SK-N-SH (cell line): ENCODE results near the gene HJV. TPM values are rescaled to one million over a fixed set of nuclear protein-coding genes. Genes with fewer than 3 reads are reported as not detected.
A peak's percentile ranks its signal among the peaks of the same experiment; 100 is the strongest.
"Not testable (repeated sequence)": the region's sequence is repeated elsewhere in the genome, so short reads cannot be mapped to it uniquely, and the experiment has no call there.

Source experiments
- CTCF ChIA-PET: fragments of 300-600, 350-600 bp; formaldehyde crosslinking; extraction: SDS; loops from one replicate; lab custom pipeline; 2021; lab: Yijun Ruan, JAX
- POLR2A ChIA-PET: fragments of 350-600 bp; sonication (Branson Sonifier 250); formaldehyde crosslinking; extraction: SDS; loops from one replicate; lab custom pipeline; 2020; ENCODE audit warnings: antibody characterized with exemption, inconsistent platforms; lab: Yijun Ruan, JAX
- DNase-seq: peaks from one replicate; pipeline ENCODE4 v3.0.0; 2012
- H2AFZ ChIP-seq: fragments of 200-600 bp; sonication (generic); 2 replicates; pipeline ENCODE4 v1.8.1; 2016; ENCODE audit warnings: antibody characterized with exemption, mild to moderate bottlenecking, low read depth
- H3F3A ChIP-seq: fragments of 200-600 bp; sonication (generic); replicated peaks from 2 replicates; pipeline ENCODE3; 2016; ENCODE audit warnings: antibody characterized with exemption, mild to moderate bottlenecking; ENCODE audit not compliant: insufficient read depth
- H3K27ac ChIP-seq, 2 experiments: fragments of 200-500 bp in 1 of 2; fragments of 200-600 bp in 1 of 2; sonication (Bioruptor generic) in 1 of 2; sonication (generic), shearing (Covaris generic) in 1 of 2; 2 replicates each; pipeline versions ENCODE4 v1.5.1 to v1.6.1; 2014 to 2016; ENCODE audit warnings: low read depth in 2 of 2, inconsistent platforms in 1 of 2, low read length in 1 of 2, mild to moderate bottlenecking in 1 of 2, mixed read lengths in 1 of 2
- H3K27me3 ChIP-seq: fragments of 200-600 bp; sonication (generic), shearing (Covaris generic); 2 replicates; pipeline ENCODE4 v1.6.1; 2016; ENCODE audit warnings: mixed run types; ENCODE audit not compliant: insufficient read depth
- H3K36me3 ChIP-seq, 2 experiments: fragments of 200-500 bp in 1 of 2; fragments of 200-600 bp in 1 of 2; sonication (Bioruptor generic) in 1 of 2; sonication (generic) in 1 of 2; replicated peaks in 1 of 2; 2 replicates each; pipeline versions ENCODE3 to v1.5.1; 2014 to 2016; ENCODE audit warnings: low read length in 1 of 2, mild to moderate bottlenecking in 1 of 2; ENCODE audit not compliant: insufficient read depth in 2 of 2, control insufficient read depth in 1 of 2
- H3K4me1 ChIP-seq, 2 experiments: fragments of 200-500 bp in 1 of 2; fragments of 200-600 bp in 1 of 2; sonication (Bioruptor generic) in 1 of 2; sonication (generic), shearing (Covaris generic) in 1 of 2; 2 replicates each; pipeline versions ENCODE4 v1.5.1 to v1.6.1; 2014 to 2016; ENCODE audit warnings: low read depth in 1 of 2, low read length in 1 of 2, mixed run types in 1 of 2; ENCODE audit not compliant: insufficient read depth in 2 of 2, control insufficient read depth in 1 of 2
- H3K4me2 ChIP-seq: fragments of 200-600 bp; sonication (generic), shearing (Covaris generic); 2 replicates; pipeline ENCODE4 v1.6.1; 2017; ENCODE audit warnings: mixed run types
- H3K4me3 ChIP-seq, 2 experiments: fragments of 200-500 bp in 1 of 2; fragments of 200-600 bp in 1 of 2; sonication (Bioruptor generic) in 1 of 2; sonication (generic), shearing (Covaris generic) in 1 of 2; 2 replicates each; pipeline versions ENCODE4 v1.5.1 to v1.8.1; 2014 to 2016; ENCODE audit warnings: low read depth in 2 of 2, inconsistent platforms in 1 of 2, low read length in 1 of 2, mild to moderate bottlenecking in 1 of 2, mixed read lengths in 1 of 2, moderate library complexity in 1 of 2
- H3K79me2 ChIP-seq: fragments of 200-600 bp; sonication (generic); 2 replicates; pipeline ENCODE4 v1.8.1; 2017; ENCODE audit warnings: mild to moderate bottlenecking; ENCODE audit not compliant: insufficient read depth
- H3K9ac ChIP-seq: fragments of 200-600 bp; sonication (generic); 2 replicates; pipeline ENCODE4 v1.6.1; 2017; ENCODE audit warnings: mixed run types
- H3K9me2 ChIP-seq: fragments of 200-600 bp; sonication (generic); 2 replicates; pipeline ENCODE4 v1.6.1; 2017; ENCODE audit warnings: mixed run types
- H3K9me3 ChIP-seq: fragments of 200-600 bp; sonication (generic); 2 replicates; pipeline ENCODE4 v1.6.1; 2017; ENCODE audit warnings: mixed run types, mild to moderate bottlenecking, moderate library complexity
- H4K20me1 ChIP-seq: fragments of 200-600 bp; sonication (generic); 2 replicates; pipeline ENCODE4 v1.6.1; 2017; ENCODE audit warnings: mild to moderate bottlenecking, mixed run types; ENCODE audit not compliant: insufficient read depth
- CHD2 ChIP-seq: fragments of 150-350 bp; IDR thresholded peaks from 2 replicates; pipeline ENCODE4 v1.6.1; 2018; ENCODE audit warnings: low read length; ENCODE audit not compliant: partially characterized antibody
- ELF1 ChIP-seq: IDR thresholded peaks from 2 replicates; pipeline ENCODE4 v1.4.0; 2012
- EP300 ChIP-seq, 2 experiments: IDR thresholded peaks; 2 replicates each; pipeline versions ENCODE4 v1.4.0 to v1.6.1; 2012; ENCODE audit warnings: borderline replicate concordance in 1 of 2, low read depth in 1 of 2, low read length in 1 of 2
- FOSL2 ChIP-seq: IDR thresholded peaks from 2 replicates; pipeline ENCODE4 v1.4.0; 2012; ENCODE audit warnings: low read depth, mild to moderate bottlenecking, moderate library complexity, borderline replicate concordance
- FOXM1 ChIP-seq: IDR thresholded peaks from 2 replicates; pipeline ENCODE4 v1.4.0; 2012; ENCODE audit warnings: low read depth, mild to moderate bottlenecking
- GABPA ChIP-seq: IDR thresholded peaks from 2 replicates; pipeline ENCODE4 v1.4.0; 2012; ENCODE audit warnings: low read depth, mild to moderate bottlenecking
- JUND ChIP-seq: IDR thresholded peaks from 2 replicates; pipeline ENCODE4 v1.4.0; 2012
- MEF2A ChIP-seq: IDR thresholded peaks from 2 replicates; pipeline ENCODE4 v1.4.0; 2012; ENCODE audit warnings: low read depth, borderline replicate concordance
- NFIC ChIP-seq: IDR thresholded peaks from 2 replicates; pipeline ENCODE4 v1.4.0; 2012; ENCODE audit warnings: borderline replicate concordance
- POLR2AphosphoS5 ChIP-seq: IDR thresholded peaks from 2 replicates; pipeline ENCODE4 v1.6.1; 2012; ENCODE audit warnings: low read depth, low read length
- RCOR1 ChIP-seq: fragments of 150-350 bp; IDR thresholded peaks from 2 replicates; pipeline ENCODE4 v1.6.1; 2017; ENCODE audit warnings: antibody characterized with exemption, low read length
- RFX5 ChIP-seq: IDR thresholded peaks from 2 replicates; pipeline ENCODE4 v1.6.1; 2012; ENCODE audit warnings: mild to moderate bottlenecking, improper control_type of control experiment, low read length
- RXRA ChIP-seq: IDR thresholded peaks from 2 replicates; pipeline ENCODE4 v1.4.0; 2012; ENCODE audit warnings: low read depth, mild to moderate bottlenecking, borderline replicate concordance
- SIN3A ChIP-seq: IDR thresholded peaks from 2 replicates; pipeline ENCODE4 v1.6.1; 2012; ENCODE audit warnings: low read depth, mild to moderate bottlenecking, low read length, moderate library complexity, borderline replicate concordance
- TAF1 ChIP-seq: IDR thresholded peaks from 2 replicates; pipeline ENCODE4 v1.6.1; 2012; ENCODE audit warnings: low read depth, mild to moderate bottlenecking, low read length, moderate library complexity, borderline replicate concordance
- TCF12 ChIP-seq: IDR thresholded peaks from 2 replicates; pipeline ENCODE4 v1.4.0; 2012
- TEAD4 ChIP-seq: IDR thresholded peaks from 2 replicates; pipeline ENCODE4 v1.4.0; 2012; ENCODE audit warnings: mild to moderate bottlenecking, borderline replicate concordance; ENCODE audit not compliant: insufficient read depth
- YY1 ChIP-seq: IDR thresholded peaks from 2 replicates; pipeline ENCODE4 v1.4.0; 2012; ENCODE audit warnings: low read depth, mild to moderate bottlenecking
- WGBS: methylation state at CpG from one replicate; pipeline ENCODE4 v1.1.6; 2017; ENCODE audit warnings: low lambda C conversion rate; 5-methylcytosine and 5-hydroxymethylcytosine counted together
- polyA plus RNA-seq, 3 experiments: library from polyadenylated mRNA; depleted of rRNA; stranded (reverse); fragments of >200 nt; gene quantifications; 2 replicates each; pipeline ENCODE4 v1.2.3, GENCODE V29; 2012
- TF ChIP-seq, protein P1 (sequence below): IDR thresholded peaks from 2 replicates; pipeline ENCODE4 v1.6.1; 2012; ENCODE audit warnings: mild to moderate bottlenecking, low read depth, low read length, moderate library complexity
- TF ChIP-seq, protein P2 (sequence below): IDR thresholded peaks from 2 replicates; pipeline ENCODE4 v1.4.0; 2012; ENCODE audit warnings: low read depth, borderline replicate concordance
- TF ChIP-seq, protein P3 (sequence below): IDR thresholded peaks from 2 replicates; pipeline ENCODE4 v1.4.0; 2012; ENCODE audit warnings: low read depth
- TF ChIP-seq, protein P4 (sequence below): IDR thresholded peaks from 2 replicates; pipeline ENCODE4; 2012

The HJV gene
- polyA plus RNA-seq, 1 of the 3 experiments (the other 2 are of a cell fraction): 0.05 TPM

DNA sequence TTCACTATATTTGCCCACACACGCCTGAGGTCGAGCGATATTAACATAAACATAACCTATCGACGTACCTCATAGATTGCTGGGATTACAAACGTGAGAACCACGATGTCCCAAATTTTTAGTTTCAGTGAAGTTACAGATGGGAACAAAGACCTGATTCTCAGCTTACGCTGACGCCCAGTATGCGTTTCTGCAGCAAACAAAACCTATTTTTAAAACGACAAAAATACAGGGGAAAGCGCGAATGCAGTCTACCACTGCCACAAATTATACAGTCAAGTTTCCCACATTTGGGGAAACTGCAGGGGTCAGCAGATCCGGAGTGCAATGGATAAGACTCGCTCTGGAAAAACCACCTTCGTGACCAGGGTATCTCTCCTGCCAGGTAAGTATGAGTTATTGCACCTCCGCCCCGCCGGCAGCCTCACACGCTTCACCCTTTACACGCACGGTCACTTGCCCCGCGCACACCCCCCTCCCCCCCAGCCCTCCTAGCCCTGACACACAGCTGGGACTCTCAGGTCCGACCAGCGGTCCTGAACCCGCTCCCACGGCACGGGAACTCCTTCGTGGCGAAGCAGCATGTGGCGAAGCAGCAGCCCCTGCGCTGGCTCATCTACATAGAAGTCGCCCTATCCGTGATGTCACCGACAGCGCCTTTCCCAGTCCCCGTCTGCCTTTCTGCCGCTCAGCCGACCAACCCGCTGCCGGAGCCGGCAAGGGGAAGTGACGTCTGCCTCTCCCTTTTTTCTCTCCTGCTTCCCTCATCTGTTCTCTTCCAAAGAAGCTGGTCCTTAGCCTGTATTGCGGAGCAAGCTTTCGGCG is 30.5 kb upstream of the HJV start:
- not testable (repeated sequence) for H3K9me2 ChIP-seq, H3K4me1 ChIP-seq, H3K36me3 ChIP-seq, H3K79me2 ChIP-seq, H3K27me3 ChIP-seq, H4K20me1 ChIP-seq, H3K9me3 ChIP-seq
- WGBS: 2% methylated on average over 47 of the region's 47 CpGs
- POLR2A ChIA-PET: interaction anchor here (0.6 to 1.9 kb wide), 9 partner anchors 9 to 1500 kb away, joined by 3 to 35 read pairs (median 4); partner anchors contain the start of gene RBM8A
- H3K9ac ChIP-seq: peak overlapping the region; percentile 54; the same call in 1 of the 2 replicates
- peak overlapping the region; percentile 70 for H3K4me2 ChIP-seq
- CTCF ChIA-PET: interaction anchor here (0.6 to 1.9 kb wide), 5 partner anchors 13 to 124 kb away, joined by 3 to 9 read pairs (median 3); partner anchors contain the start of gene RBM8A
- peak overlapping the region; percentile 33 to 44; a peak in 3 of 4 replicates for H3K4me3 ChIP-seq
- peaks cover 25% of the 10 kb centered on the region for H3F3A ChIP-seq
- TF ChIP-seq MEF2A (peak; percentile 60; the same call in 1 of the 2 replicates), FOXM1 (0 out of 2 replicates have a peak, but pooled peaks have one; percentile 41), FOSL2 (peak; percentile 53; the same call in 1 of the 2 replicates), TCF12 (peak; percentile 63; the same call in 1 of the 2 replicates), CHD2 (peak; percentile 75), EP300 (IDR thresholded peaks at IDR 0.05; ENCODE audit: borderline replicate concordance in 1 of 2, low read depth in 1 of 2, low read length in 1 of 2) (peak in 1 of 2 experiments; percentile 40; a peak in 1 of 4 replicates), RXRA (0 out of 2 replicates have a peak, but pooled peaks have one; percentile 23), TEAD4 (peak; percentile 67; the same call in 1 of the 2 replicates), SIN3A (peak; percentile 100), GABPA (peak; percentile 62), RFX5 (peak; percentile 39; the same call in 1 of the 2 replicates), ELF1 (0 out of 2 replicates have a peak, but pooled peaks have one; percentile 30), RCOR1 (peak; percentile 39; the same call in 1 of the 2 replicates), POLR2AphosphoS5 (peak; percentile 100), TAF1 (peak; percentile 86; the same call in 1 of the 2 replicates), JUND (peak; percentile 80), NFIC (peak; percentile 21; the same call in 1 of the 2 replicates), YY1 (0 out of 2 replicates have a peak, but pooled peaks have one; percentile 38)
- TF ChIP-seq, protein P1, sequence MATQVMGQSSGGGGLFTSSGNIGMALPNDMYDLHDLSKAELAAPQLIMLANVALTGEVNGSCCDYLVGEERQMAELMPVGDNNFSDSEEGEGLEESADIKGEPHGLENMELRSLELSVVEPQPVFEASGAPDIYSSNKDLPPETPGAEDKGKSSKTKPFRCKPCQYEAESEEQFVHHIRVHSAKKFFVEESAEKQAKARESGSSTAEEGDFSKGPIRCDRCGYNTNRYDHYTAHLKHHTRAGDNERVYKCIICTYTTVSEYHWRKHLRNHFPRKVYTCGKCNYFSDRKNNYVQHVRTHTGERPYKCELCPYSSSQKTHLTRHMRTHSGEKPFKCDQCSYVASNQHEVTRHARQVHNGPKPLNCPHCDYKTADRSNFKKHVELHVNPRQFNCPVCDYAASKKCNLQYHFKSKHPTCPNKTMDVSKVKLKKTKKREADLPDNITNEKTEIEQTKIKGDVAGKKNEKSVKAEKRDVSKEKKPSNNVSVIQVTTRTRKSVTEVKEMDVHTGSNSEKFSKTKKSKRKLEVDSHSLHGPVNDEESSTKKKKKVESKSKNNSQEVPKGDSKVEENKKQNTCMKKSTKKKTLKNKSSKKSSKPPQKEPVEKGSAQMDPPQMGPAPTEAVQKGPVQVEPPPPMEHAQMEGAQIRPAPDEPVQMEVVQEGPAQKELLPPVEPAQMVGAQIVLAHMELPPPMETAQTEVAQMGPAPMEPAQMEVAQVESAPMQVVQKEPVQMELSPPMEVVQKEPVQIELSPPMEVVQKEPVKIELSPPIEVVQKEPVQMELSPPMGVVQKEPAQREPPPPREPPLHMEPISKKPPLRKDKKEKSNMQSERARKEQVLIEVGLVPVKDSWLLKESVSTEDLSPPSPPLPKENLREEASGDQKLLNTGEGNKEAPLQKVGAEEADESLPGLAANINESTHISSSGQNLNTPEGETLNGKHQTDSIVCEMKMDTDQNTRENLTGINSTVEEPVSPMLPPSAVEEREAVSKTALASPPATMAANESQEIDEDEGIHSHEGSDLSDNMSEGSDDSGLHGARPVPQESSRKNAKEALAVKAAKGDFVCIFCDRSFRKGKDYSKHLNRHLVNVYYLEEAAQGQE: peak; percentile 77; the same call in 1 of the 2 replicates
- TF ChIP-seq, protein P2, sequence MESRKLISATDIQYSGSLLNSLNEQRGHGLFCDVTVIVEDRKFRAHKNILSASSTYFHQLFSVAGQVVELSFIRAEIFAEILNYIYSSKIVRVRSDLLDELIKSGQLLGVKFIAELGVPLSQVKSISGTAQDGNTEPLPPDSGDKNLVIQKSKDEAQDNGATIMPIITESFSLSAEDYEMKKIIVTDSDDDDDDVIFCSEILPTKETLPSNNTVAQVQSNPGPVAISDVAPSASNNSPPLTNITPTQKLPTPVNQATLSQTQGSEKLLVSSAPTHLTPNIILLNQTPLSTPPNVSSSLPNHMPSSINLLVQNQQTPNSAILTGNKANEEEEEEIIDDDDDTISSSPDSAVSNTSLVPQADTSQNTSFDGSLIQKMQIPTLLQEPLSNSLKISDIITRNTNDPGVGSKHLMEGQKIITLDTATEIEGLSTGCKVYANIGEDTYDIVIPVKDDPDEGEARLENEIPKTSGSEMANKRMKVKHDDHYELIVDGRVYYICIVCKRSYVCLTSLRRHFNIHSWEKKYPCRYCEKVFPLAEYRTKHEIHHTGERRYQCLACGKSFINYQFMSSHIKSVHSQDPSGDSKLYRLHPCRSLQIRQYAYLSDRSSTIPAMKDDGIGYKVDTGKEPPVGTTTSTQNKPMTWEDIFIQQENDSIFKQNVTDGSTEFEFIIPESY: peak; percentile 92
- TF ChIP-seq, protein P3, sequence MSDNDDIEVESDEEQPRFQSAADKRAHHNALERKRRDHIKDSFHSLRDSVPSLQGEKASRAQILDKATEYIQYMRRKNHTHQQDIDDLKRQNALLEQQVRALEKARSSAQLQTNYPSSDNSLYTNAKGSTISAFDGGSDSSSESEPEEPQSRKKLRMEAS: peak; percentile 79
- TF ChIP-seq, protein P4, sequence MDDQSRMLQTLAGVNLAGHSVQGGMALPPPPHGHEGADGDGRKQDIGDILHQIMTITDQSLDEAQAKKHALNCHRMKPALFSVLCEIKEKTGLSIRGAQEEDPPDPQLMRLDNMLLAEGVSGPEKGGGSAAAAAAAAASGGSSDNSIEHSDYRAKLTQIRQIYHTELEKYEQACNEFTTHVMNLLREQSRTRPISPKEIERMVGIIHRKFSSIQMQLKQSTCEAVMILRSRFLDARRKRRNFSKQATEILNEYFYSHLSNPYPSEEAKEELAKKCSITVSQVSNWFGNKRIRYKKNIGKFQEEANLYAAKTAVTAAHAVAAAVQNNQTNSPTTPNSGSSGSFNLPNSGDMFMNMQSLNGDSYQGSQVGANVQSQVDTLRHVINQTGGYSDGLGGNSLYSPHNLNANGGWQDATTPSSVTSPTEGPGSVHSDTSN: peak; percentile 74
- DNase-seq: peak; percentile 85
- peak overlapping the region; percentile 86 for H2AFZ ChIP-seq
- H3K27ac ChIP-seq: peak overlapping the region; percentile 71 to 92
